Tongue (tissue), 1 donor: ENCODE measurements around the gene TMEM25. TPM values are rescaled to one million over a fixed set of nuclear protein-coding genes. Genes with fewer than 3 reads are reported as not detected.

Source experiments
- total RNA-seq: library from RNA; depleted of rRNA; stranded (reverse); fragments of >200 nt; gene quantifications from one replicate; pipeline ENCODE4 v1.2.3, GENCODE V29; 2014

The TMEM25 gene
- total RNA-seq, 1 donor from 2014 or later: 24.9 TPM

Other genes starting within 250 kb of the TMEM25 start
- not detected for gene CD3E, start 226.5 kb upstream of the TMEM25 start, total RNA-seq
- gene CD3D, start 188.5 kb upstream of the TMEM25 start, total RNA-seq: not detected
- 1.1 TPM for gene CD3G, start 186.8 kb upstream of the TMEM25 start, total RNA-seq
- 34.8 TPM for gene UBE4A, start 171.6 kb upstream of the TMEM25 start, total RNA-seq
- gene ATP5MG, start 129.6 kb upstream of the TMEM25 start, total RNA-seq: 77.5 TPM
- gene KMT2A, start 94.7 kb upstream of the TMEM25 start, total RNA-seq: 64.5 TPM
- 2.4 TPM for gene TTC36, start 3.7 kb upstream of the TMEM25 start, total RNA-seq
- gene IFT46, start 34.7 kb downstream of the TMEM25 start, total RNA-seq: 23.2 TPM
- gene ARCN1, start 41.2 kb downstream of the TMEM25 start, total RNA-seq: 128 TPM
- gene PHLDB1, start 76.4 kb downstream of the TMEM25 start, total RNA-seq: 103 TPM
- not detected for gene TREH, start 148.5 kb downstream of the TMEM25 start, total RNA-seq